Stomach (tissue), 9 donors: ENCODE measurements around the gene ZNF638. TPM values are rescaled to one million over a fixed set of nuclear protein-coding genes. Genes with fewer than 3 reads are reported as not detected.
A peak's percentile ranks its signal among the peaks of the same experiment; 100 is the strongest.

Experiments
- DNase-seq, 2 donors: peaks; one replicate each; pipeline versions ENCODE4 v3.0.0 to v3.0.0-alpha.2; 2013 to 2019
- H3K27ac ChIP-seq, 5 donors: fragments of 200-600 bp in 4 of 5; sonication (generic) in 4 of 5; one replicate each; pipeline ENCODE4 v1.5.1; 2013 to 2019; ENCODE audit warnings: mild to moderate bottlenecking in 1 of 5, moderate library complexity in 1 of 5
- H3K27me3 ChIP-seq, 3 donors: fragments of 200-600 bp; sonication (generic); one replicate each; pipeline ENCODE4 v1.5.1; 2017 to 2019; ENCODE audit warnings: mixed run types in 1 of 3
- H3K36me3 ChIP-seq, 4 donors: fragments of 200-600 bp; sonication (generic); 1 replicate in 3 of 4; 2 replicates in 1 of 4; pipeline ENCODE4 v1.5.1; 2016 to 2019
- H3K4me1 ChIP-seq, 4 donors: fragments of 200-600 bp; sonication (generic); one replicate each; pipeline ENCODE4 v1.5.1; 2016 to 2019
- H3K4me3 ChIP-seq, 4 donors: fragments of 200-600 bp; sonication (generic) in 3 of 4; one replicate each; pipeline ENCODE4 v1.5.1; 2016 to 2019; ENCODE audit warnings: mild to moderate bottlenecking in 1 of 4
- H3K9me3 ChIP-seq, 4 donors: fragments of 200-600 bp; sonication (generic); one replicate each; pipeline ENCODE4 v1.5.1; 2016 to 2019
- EP300 ChIP-seq: sonication (generic); formaldehyde crosslinking; IDR thresholded peaks from one replicate; pipeline ENCODE4 v1.6.1; 2017; ENCODE audit warnings: antibody characterized with exemption
- POLR2A ChIP-seq, 4 donors: fragments of 450-650 bp; IDR thresholded peaks; one replicate each; pipeline ENCODE4 v1.6.1; 2016; ENCODE audit warnings: antibody characterized with exemption in 4 of 4, control low read depth in 2 of 4, mild to moderate bottlenecking in 1 of 4, moderate library complexity in 1 of 4
- POLR2AphosphoS5 ChIP-seq, 3 donors: sonication (generic); formaldehyde crosslinking; IDR thresholded peaks; one replicate each; pipeline ENCODE4 v1.6.1; 2016; ENCODE audit warnings: antibody characterized with exemption in 3 of 3
- WGBS, 5 donors: extraction: QIAGEN DNeasy Blood & Tissue Kit in 3 of 5; methylation state at CpG; one replicate each; pipeline versions ENCODE4 v1.1.5 to v1.1.7; 2013 to 2018; 5-methylcytosine and 5-hydroxymethylcytosine counted together
- intact Hi-C: fragments of 100-400 bp; cut with DNase I; formaldehyde crosslinking; loops from one replicate; pipeline ENCODE4 v1.15.1; 2023; ENCODE audit warnings: low total_unique reads
- polyA plus RNA-seq, 3 donors: library from polyadenylated mRNA; stranded (reverse); fragments of 200-250 nt; gene quantifications; one replicate each; pipeline ENCODE4 v1.2.3, GENCODE V29; 2013
- total RNA-seq, 5 donors: library from RNA; depleted of rRNA; stranded (reverse); fragments of >200 nt; gene quantifications; one replicate each; pipeline versions ENCODE4 v1.1.0 to v1.2.3, GENCODE V29; 2014 to 2016
- TF ChIP-seq, protein P1 (sequence below), 7 experiments: fragments of 450-650 bp in 4 of 7; fragments of 200-600 bp in 3 of 7; sonication (generic) in 3 of 7; IDR thresholded peaks; one replicate each; pipeline ENCODE4 v1.5.1; 2016 to 2019; ENCODE audit warnings: antibody characterized with exemption in 7 of 7, control low read depth in 2 of 7, mild to moderate bottlenecking in 1 of 7
- donor health status: healthy with polysubstance abuse.
- donor health status: Bipolar disorder and iron deficiency.
- donor health status: healthy.

ZNF638 gene
- total and polyA plus RNA-seq, 8 donors = 55.2 to 411 (median 127) TPM

DNA sequence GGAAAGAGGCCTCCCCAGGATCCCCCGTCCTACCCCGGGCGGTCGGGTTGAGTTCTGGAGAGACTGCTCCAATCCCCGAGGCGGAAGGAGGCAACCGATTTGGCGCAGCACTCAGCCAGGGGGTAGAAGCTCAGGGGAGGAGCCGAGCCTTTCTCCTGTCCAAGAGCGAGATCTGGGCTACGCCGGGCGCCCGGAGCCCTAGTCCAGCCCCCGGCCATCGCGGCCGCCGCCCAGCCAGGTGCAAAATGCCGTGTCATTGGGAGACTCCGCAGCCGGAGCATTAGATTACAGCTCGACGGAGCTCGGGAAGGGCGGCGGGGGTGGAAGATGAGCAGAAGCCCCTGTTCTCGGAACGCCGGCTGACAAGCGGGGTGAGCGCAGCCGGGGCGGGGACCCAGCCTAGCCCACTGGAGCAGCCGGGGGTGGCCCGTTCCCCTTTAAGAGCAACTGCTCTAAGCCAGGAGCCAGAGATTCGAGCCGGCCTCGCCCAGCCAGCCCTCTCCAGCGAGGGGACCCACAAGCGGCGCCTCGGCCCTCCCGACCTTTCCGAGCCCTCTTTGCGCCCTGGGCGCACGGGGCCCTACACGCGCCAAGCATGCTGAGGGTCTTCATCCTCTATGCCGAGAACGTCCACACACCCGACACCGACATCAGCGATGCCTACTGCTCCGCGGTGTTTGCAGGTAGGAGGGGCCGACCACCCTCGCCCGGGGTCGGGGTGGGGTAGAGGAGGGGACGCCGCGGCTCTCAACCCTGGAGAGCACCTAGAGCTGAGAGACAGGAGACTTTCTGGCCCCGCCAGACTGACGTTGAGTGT is 122.0 kb downstream of the ZNF638 start, which contains the start of gene DYSF:
DYSF (plus strand) TSS at position 158 of the 817 bp plus-strand sequence.
- H3K9me3 ChIP-seq = no peaks in the 10 kb centered on the region
- no peaks in the 10 kb centered on the region for H3K36me3 ChIP-seq
- intact Hi-C loops = no loop called here
- peaks cover 0 to 27% (median 16%) of the 10 kb centered on the region in 3 donors for H3K27me3 ChIP-seq
- peak within 1 kb of the TSS; percentile 54 to 64 (median 61) for H3K4me3 ChIP-seq
- peak within 1 kb of the TSS in 4 of 5 donors; percentile 65 to 80 (median 70) for H3K27ac ChIP-seq
- 1 to 6% (median 1%) methylated on average over 48 to 66 of the region's 66 CpGs for WGBS, 5 donors
- TF ChIP-seq POLR2A (IDR thresholded peaks at IDR 0.05) (no peak), EP300 (no peak), POLR2AphosphoS5 (IDR thresholded peaks at IDR 0.05) (no peak)
- TF ChIP-seq, protein P1, sequence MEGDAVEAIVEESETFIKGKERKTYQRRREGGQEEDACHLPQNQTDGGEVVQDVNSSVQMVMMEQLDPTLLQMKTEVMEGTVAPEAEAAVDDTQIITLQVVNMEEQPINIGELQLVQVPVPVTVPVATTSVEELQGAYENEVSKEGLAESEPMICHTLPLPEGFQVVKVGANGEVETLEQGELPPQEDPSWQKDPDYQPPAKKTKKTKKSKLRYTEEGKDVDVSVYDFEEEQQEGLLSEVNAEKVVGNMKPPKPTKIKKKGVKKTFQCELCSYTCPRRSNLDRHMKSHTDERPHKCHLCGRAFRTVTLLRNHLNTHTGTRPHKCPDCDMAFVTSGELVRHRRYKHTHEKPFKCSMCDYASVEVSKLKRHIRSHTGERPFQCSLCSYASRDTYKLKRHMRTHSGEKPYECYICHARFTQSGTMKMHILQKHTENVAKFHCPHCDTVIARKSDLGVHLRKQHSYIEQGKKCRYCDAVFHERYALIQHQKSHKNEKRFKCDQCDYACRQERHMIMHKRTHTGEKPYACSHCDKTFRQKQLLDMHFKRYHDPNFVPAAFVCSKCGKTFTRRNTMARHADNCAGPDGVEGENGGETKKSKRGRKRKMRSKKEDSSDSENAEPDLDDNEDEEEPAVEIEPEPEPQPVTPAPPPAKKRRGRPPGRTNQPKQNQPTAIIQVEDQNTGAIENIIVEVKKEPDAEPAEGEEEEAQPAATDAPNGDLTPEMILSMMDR (IDR thresholded peaks at IDR 0.05) = no peak
- peaks cover 28 to 66% (median 50%) of the 10 kb centered on the region in 4 donors for H3K4me1 ChIP-seq
- peak; percentile 47 to 64 for DNase-seq

GRCh38 chr2:71454221-71455010 is 122.8 kb downstream of the ZNF638 start:
- WGBS, 5 donors = 30 to 46% (median 39%) methylated on average over 15 to 17 of the region's 17 CpGs
- TF ChIP-seq POLR2AphosphoS5 (IDR thresholded peaks at IDR 0.05) = no peak
- TF ChIP-seq POLR2A (IDR thresholded peaks at IDR 0.05) = no peak
- no peak for TF ChIP-seq EP300
- TF ChIP-seq, protein P1 (IDR thresholded peaks at IDR 0.05) = no peak
- Histone ChIP-seq H3K9me3 (no peaks in the 10 kb centered on the region), H3K4me3 (peak overlapping the region; percentile 54 to 64 (median 61)), H3K27me3 (peaks cover 0 to 27% (median 16%) of the 10 kb centered on the region in 3 donors), H3K4me1 (peaks cover 28 to 74% (median 55%) of the 10 kb centered on the region in 4 donors), H3K36me3 (no peaks in the 10 kb centered on the region), H3K27ac (peak overlapping the region in 4 of 5 donors; percentile 65 to 80 (median 70))
- peak in 1 of 2 donors; percentile 51 for DNase-seq
- intact Hi-C loops = no loop called here

GRCh38 chr2:71455011-71455740 is 123.6 kb downstream of the ZNF638 start:
- intact Hi-C loops = no loop called here
- no peaks in the 10 kb centered on the region for H3K36me3 ChIP-seq
- H3K4me3 ChIP-seq = peak overlapping the region in 2 of 4 donors; percentile 63 to 64
- H3K27ac ChIP-seq = peak overlapping the region in 4 of 5 donors; percentile 65 to 80 (median 70)
- 64 to 75% (median 72%) methylated on average over 7 to 8 of the region's 8 CpGs for WGBS, 5 donors
- peaks cover 0 to 27% (median 16%) of the 10 kb centered on the region in 3 donors for H3K27me3 ChIP-seq
- H3K4me1 ChIP-seq = peaks cover 28 to 74% (median 55%) of the 10 kb centered on the region in 4 donors
- peak in 1 of 2 donors; percentile 33 for DNase-seq
- H3K9me3 ChIP-seq = no peaks in the 10 kb centered on the region
- no peak for TF ChIP-seq POLR2A (IDR thresholded peaks at IDR 0.05)
- TF ChIP-seq EP300 = no peak
- no peak for TF ChIP-seq POLR2AphosphoS5 (IDR thresholded peaks at IDR 0.05)
- TF ChIP-seq, protein P1 (IDR thresholded peaks at IDR 0.05) = no peak
